Nucleus accumbens (tissue), 56 donors: Measurements from ENCODE around the gene ZNF48.
"Not testable (repeated sequence)": the region's sequence is repeated elsewhere in the genome, so short reads cannot be mapped to it uniquely, and the experiment has no call there.

ENCODE experiments used
- DNase-seq, 56 donors: peaks; one replicate each; lab custom pipeline; 2025; lab: John Stamatoyannopoulos, UW

ZNF48 gene

GRCh38 chr16:30376461-30376902 is 18.7 kb upstream of the ZNF48 start:
- no peak for DNase-seq

GRCh38 chr16:30377050-30377811 is 18.0 kb upstream of the ZNF48 start:
- DNase-seq, result peak in 2 of 56 donors; percentile 76 to 84

DNA sequence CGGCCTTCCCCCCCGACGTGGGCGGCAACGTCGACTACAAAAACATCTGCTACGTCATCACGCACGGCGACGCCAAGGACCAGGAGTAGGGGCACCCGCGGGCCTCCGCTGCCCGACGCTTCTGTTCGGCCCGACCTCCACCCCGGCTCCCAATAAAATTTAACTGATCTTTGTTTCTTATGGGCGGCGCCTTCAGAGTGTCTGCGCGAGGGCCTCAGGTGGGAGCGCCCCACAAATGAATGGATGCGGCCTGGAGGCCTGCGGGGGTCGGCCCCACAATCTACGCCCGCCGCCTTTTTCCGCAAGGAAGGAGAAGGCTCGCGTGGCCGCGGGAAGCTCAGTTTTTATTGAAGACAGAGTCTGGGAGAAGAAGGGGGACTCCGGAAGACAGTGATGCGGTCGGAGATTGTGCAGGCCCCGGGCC is 17.4 kb upstream of the ZNF48 start:
- peak in 55 of 56 donors; percentile 59 to 96 (median 87) for DNase-seq

DNA sequence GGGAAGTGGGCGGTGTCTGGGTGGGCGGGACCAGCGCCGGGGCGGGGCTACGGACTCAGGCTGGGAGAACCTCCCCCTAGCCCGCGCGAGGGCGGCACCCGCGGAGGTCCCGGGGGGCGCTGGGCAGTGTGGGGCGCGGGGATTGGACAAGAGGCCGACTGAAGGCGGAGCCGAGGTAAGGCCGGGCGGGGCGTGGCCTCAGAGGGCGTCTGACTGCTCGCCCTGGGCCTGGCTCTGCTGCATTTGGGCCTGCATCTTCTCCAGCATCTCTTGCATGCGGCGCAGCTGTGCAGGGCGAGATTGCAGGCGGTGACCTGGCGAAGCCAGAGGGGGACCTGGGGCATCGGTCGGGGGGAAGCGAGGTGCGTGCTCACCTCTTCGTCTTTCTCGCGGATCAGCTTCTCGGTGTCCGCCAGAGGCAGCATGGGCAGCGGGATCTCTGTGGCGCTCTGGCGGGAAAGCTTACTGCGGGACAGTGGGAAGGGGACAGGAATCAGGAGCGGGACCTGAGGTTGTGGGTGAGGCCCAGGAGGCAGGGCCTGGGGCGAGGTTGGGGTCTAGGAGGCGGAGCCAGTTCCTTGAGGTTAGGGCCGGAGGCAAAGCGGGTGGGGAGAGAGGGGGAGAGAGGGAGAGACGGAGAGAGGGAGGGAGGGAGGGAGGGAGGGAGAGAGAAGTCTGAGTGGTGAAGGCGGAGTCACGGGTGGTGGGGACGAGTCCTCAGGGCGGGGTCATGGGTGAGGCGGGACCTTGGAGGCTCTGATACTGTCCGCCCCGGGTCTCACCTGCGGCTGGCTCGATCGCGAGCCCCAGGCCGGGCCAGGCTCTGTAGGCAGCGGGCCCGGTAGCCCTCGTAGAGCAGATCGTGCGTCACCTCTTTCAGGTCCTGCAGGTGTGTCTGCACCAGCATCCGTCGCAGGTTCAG is 16.7 kb upstream of the ZNF48 start:
- DNase-seq, result peak; percentile 84 to 100 (median 99)

DNA sequence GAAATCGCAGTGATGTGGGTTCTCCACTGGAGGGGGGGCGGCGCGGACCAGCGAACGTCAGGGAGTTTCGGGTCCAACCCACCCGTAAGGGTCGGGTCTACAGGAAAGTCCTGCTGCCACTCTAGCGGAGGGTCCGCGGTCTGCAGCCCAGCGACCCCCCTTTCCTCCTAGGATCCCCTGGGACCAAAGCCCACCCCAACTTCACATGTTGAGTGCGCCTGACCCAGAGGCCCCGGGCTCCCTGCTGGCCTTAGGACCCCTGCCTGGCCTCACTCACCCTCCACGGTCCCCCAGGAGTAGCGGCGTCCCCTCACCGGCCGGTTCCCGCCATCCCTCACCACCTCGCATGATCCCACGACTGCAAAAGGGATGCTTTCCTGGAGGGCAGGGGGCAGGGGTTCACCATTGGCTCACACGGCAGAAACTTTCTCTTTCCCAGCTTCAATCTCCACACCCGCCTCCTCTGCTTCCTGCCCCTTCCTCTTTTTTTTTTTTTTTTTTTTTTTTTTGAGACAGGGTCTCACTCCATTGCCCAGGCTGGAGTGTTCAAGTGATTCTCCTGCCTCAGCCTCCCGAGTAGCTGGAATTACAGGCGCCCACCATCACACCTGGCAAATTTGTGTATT is 15.9 kb upstream of the ZNF48 start:
- no peak for DNase-seq

DNA sequence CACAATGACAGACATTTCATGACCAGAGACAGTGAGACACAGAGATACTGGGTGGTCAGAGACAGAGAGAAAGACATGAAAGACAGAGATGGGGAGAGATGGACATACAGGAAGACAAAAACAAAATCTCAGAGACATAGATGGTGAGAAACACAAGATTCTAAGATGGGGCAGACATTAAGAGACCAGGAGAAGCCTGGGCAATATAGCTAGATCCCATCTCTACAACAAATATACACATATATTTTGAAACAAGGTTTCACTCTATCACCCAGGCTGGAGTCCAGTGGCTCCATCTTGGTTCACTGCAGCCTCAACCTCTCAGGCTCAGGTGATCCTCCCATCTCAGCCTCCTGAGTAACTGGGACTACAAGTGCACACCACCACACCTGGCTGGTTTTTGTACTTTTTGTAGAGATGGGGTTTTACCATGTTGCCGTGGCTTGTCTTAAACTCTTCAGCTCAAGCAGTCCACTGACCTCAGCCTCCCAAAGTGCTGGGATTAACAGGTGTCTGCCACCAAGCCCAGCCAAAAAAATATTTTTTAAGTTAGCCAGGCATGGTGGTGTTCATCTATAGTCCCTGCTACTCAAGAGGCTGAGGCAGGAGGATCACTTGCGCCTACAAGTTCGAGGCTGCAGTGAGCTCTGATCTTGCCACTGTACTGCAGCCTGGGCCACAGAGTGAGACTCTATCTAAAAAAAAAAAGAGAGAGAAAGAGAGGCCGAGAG is 15.0 kb upstream of the ZNF48 start:
- no peak for DNase-seq

DNA sequence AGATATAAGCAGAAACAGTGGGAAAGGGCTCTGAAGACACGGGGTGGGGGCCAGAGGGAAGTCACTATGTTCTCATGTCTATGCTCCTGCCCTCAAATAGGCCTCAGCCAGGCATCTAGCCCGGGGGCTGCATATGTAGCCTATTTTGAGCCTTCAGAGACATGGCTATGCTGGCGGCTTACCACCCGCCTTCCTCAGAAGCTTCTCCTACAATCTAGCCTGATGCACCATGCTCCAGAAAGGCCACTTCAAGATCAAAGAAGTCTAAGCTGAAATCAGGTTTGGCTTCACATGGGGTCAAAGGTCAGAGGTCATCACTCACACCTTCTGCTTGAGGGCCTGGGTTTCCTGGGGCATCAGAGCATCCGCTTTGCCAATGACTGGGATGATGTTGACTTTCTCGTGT is 14.4 kb upstream of the ZNF48 start:
- no peak for DNase-seq

- DNase-seq, result no peak
Measured at GRCh38 chr16:30381291-30382041, 13.8 kb upstream of the ZNF48 start.

- no peak for DNase-seq
Measured at GRCh38 chr16:30382111-30382881, 12.9 kb upstream of the ZNF48 start, which contains the start of gene SEPTIN1. Gene SEPTIN1 (minus strand): TSS chr16:30382561. CDS start chr16:30382542, 19 bp downstream.

GRCh38 chr16:30383521-30383920 is 11.7 kb upstream of the ZNF48 start:
- DNase-seq, result no peak

DNA sequence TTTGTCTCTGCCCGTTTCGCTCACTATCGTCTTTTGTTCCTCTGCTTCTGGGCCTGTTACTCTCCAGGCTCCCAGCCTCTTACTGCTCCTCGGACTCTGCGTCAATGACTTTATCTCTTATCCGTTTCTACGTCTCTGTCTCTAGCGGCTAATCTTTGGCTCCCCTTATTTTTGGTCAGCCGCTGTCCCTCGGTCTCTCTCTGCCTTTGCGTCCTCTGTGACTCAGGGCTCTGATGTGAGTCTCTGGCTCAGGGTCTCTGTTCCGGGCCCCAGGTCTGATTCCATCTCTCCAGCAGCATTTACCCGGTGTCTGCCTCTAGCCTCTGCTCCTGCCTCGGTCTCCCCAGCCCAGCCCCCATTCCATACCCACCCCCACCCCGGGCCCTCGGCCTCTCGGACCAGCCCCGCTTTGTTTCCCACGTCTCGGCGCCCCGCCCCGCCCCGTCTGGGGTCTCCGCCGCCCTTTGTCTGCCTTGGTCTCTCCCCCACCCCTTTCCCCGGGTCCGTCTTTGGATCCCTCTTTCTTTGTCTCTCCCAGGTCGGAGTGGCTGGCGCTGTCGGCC is 547 bp upstream of the ZNF48 start:
- peak in 4 of 56 donors; percentile 45 to 58 (median 50) for DNase-seq

- peak in 1 of 56 donors; percentile 34 for DNase-seq
Measured at GRCh38 chr16:30395992-30396585, 869 bp downstream of the ZNF48 start.

- DNase-seq, result not testable (repeated sequence)
Measured at GRCh38 chr16:30396627-30397026, 1.4 kb downstream of the ZNF48 start.

DNA sequence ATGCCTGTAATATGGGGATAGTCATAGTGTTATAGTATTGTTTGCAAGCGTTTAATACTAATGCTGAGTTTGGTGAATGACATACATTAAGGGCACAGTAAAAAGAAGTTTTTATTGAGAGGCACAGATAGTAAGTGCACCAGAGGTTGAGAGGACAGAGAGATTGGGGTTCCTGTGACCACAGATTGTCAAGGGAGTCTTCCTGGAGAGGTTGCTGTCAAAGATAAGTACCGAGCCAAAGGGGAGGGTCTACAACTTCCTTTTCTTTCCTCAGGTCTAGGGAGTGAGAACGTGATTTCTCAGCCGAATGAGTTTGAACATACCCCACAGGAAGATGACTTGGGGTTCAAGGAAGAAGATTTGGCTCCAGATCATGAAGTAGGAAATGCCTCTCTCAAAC is 1.8 kb downstream of the ZNF48 start:
- no peak for DNase-seq

- DNase-seq, result no peak
Measured at GRCh38 chr16:30397776-30398660, 2.8 kb downstream of the ZNF48 start.

DNA sequence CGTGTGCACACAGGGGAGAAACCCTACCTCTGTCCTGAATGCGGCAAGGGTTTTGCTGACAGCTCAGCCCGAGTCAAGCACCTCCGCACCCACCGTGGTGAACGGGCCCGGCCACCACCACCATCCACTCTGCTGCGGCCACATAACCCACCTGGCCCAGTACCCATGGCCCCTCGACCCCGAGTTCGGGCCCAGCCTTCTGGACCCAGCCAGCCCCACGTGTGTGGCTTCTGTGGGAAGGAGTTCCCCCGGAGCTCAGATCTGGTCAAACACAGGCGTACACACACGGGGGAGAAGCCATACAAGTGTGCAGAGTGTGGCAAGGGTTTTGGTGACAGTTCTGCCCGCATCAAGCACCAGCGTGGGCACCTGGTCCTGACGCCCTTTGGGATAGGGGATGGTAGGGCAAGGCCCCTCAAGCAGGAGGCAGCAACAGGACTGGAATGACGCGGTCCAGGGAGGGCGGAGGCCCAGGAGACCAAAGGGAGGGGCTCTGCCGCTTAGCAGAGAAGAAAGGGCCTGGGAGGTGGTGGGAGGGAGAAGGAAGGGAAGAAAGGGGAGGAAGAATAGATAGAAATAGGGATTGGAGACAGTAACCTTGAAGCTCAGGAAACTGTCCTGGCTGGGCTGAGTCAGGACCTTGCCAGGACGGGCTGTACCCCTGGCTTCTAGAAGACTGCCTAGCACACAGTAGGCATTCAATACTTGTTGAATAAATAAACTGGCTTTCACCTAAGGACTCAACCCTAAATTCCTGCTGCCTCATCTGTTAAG is 3.6 kb downstream of the ZNF48 start:
- DNase-seq, result no peak
